ENCODE data around the gene LTV1. TPM values are rescaled to one million over a fixed set of nuclear protein-coding genes. Genes with fewer than 3 reads are reported as not detected.
A peak's percentile ranks its signal among the peaks of the same experiment; 100 is the strongest.

LTV1 gene
- total RNA-seq, 2 donors from 2014 or later = 26.3 to 30.8 TPM

GRCh38 chr6:143884216-143884900 lies 41.2 kb downstream of the LTV1 start:
- H3K27me3 Mint-ChIP-seq (ENCODE audit: insufficient read depth) = no peaks in the 10 kb centered on the region
- H3K4me3 ChIP-seq (ENCODE audit: low read length) = no peak overlapping the region
- no peaks in the 10 kb centered on the region for H3K27me3 ChIP-seq (ENCODE audit: control insufficient read depth, insufficient read depth, low read length, poor library complexity, severe bottlenecking)
- no peaks in the 10 kb centered on the region for H3K4me1 ChIP-seq (ENCODE audit: control insufficient read depth, insufficient read depth, low read length)
- H3K4me3 Mint-ChIP-seq = no peak overlapping the region
- H3K9ac ChIP-seq (ENCODE audit: extremely low read depth, low read length, poor library complexity, severe bottlenecking) = no peak overlapping the region
- no peak for DNase-seq
- H3K27ac ChIP-seq (ENCODE audit: low read depth, low read length) = no peak overlapping the region
- no peaks in the 10 kb centered on the region for H3K9me3 ChIP-seq (ENCODE audit: control insufficient read depth, low read length)
- H3K4me1 Mint-ChIP-seq = peaks cover 6% of the 10 kb centered on the region
- no peak overlapping the region for H3K27ac Mint-ChIP-seq
- WGBS, 2 experiments (ENCODE audit: insufficient coverage in 1 of 2, insufficient read length in 1 of 2) = 89 to 91% methylated on average over 5 to 7 of the region's 7 CpGs
- H3K9me3 Mint-ChIP-seq = peaks cover under 1% of the 10 kb centered on the region
- H3K36me3 ChIP-seq (ENCODE audit: control insufficient read depth, insufficient read depth, low read length) = no peaks in the 10 kb centered on the region
- TF ChIP-seq, protein P1, sequence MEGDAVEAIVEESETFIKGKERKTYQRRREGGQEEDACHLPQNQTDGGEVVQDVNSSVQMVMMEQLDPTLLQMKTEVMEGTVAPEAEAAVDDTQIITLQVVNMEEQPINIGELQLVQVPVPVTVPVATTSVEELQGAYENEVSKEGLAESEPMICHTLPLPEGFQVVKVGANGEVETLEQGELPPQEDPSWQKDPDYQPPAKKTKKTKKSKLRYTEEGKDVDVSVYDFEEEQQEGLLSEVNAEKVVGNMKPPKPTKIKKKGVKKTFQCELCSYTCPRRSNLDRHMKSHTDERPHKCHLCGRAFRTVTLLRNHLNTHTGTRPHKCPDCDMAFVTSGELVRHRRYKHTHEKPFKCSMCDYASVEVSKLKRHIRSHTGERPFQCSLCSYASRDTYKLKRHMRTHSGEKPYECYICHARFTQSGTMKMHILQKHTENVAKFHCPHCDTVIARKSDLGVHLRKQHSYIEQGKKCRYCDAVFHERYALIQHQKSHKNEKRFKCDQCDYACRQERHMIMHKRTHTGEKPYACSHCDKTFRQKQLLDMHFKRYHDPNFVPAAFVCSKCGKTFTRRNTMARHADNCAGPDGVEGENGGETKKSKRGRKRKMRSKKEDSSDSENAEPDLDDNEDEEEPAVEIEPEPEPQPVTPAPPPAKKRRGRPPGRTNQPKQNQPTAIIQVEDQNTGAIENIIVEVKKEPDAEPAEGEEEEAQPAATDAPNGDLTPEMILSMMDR (conservative IDR thresholded peaks at IDR 0.05) = no peak
- H3K36me3 Mint-ChIP-seq (ENCODE audit: low read depth) = no peaks in the 10 kb centered on the region

- no peaks in the 10 kb centered on the region for H3K36me3 ChIP-seq (ENCODE audit: control insufficient read depth, insufficient read depth, low read length)
- H3K27me3 Mint-ChIP-seq (ENCODE audit: insufficient read depth) = no peaks in the 10 kb centered on the region
- H3K27ac Mint-ChIP-seq = no peak overlapping the region
- H3K4me3 Mint-ChIP-seq = no peak overlapping the region
- WGBS, 2 experiments (ENCODE audit: insufficient coverage in 1 of 2, insufficient read length in 1 of 2) = 88% methylated on average over 1 of the region's 1 CpG; no CpG with 5 or more reads in 1 of the 2 experiments
- peaks cover 6% of the 10 kb centered on the region for H3K4me1 Mint-ChIP-seq
- H3K9me3 ChIP-seq (ENCODE audit: control insufficient read depth, low read length) = no peaks in the 10 kb centered on the region
- H3K4me3 ChIP-seq (ENCODE audit: low read length) = no peak overlapping the region
- H3K27me3 ChIP-seq (ENCODE audit: control insufficient read depth, insufficient read depth, low read length, poor library complexity, severe bottlenecking) = no peaks in the 10 kb centered on the region
- TF ChIP-seq, protein P1 (conservative IDR thresholded peaks at IDR 0.05) = no peak
- H3K27ac ChIP-seq (ENCODE audit: low read depth, low read length) = no peak overlapping the region
- no peaks in the 10 kb centered on the region for H3K9me3 Mint-ChIP-seq
- H3K9ac ChIP-seq (ENCODE audit: extremely low read depth, low read length, poor library complexity, severe bottlenecking) = no peak overlapping the region
- H3K4me1 ChIP-seq (ENCODE audit: control insufficient read depth, insufficient read depth, low read length) = no peaks in the 10 kb centered on the region
- peak; percentile 53 for DNase-seq
- no peaks in the 10 kb centered on the region for H3K36me3 Mint-ChIP-seq (ENCODE audit: low read depth)
Observed at GRCh38 chr6:143885116-143885515, 42.0 kb downstream of the LTV1 start.

GRCh38 chr6:143894655-143895054 lies 51.5 kb downstream of the LTV1 start:
- TF ChIP-seq, protein P1 (conservative IDR thresholded peaks at IDR 0.05) = no peak

More at GRCh38 chr6:143894655-143895054, 51.5 kb downstream of the LTV1 start:
- WGBS, 2 experiments (ENCODE audit: insufficient coverage in 1 of 2, insufficient read length in 1 of 2) = 100% methylated on average over 1 of the region's 1 CpG; no CpG with 5 or more reads in 1 of the 2 experiments
- H3K9ac ChIP-seq (ENCODE audit: extremely low read depth, low read length, poor library complexity, severe bottlenecking) = no peak overlapping the region
- H3K36me3 ChIP-seq (ENCODE audit: control insufficient read depth, insufficient read depth, low read length) = no peaks in the 10 kb centered on the region
- H3K27me3 ChIP-seq (ENCODE audit: control insufficient read depth, insufficient read depth, low read length, poor library complexity, severe bottlenecking) = no peaks in the 10 kb centered on the region
- no peak overlapping the region for H3K4me3 ChIP-seq (ENCODE audit: low read length)
- no peak overlapping the region for H3K27ac ChIP-seq (ENCODE audit: low read depth, low read length)
- no peaks in the 10 kb centered on the region for H3K9me3 ChIP-seq (ENCODE audit: control insufficient read depth, low read length)
- Mint-ChIP-seq H3K4me1 (no peaks in the 10 kb centered on the region), H3K9me3 (no peaks in the 10 kb centered on the region), H3K27me3 (ENCODE audit: insufficient read depth) (no peaks in the 10 kb centered on the region), H3K27ac (no peak overlapping the region), H3K36me3 (ENCODE audit: low read depth) (no peaks in the 10 kb centered on the region), H3K4me3 (no peak overlapping the region)
- no peak for DNase-seq
- no peaks in the 10 kb centered on the region for H3K4me1 ChIP-seq (ENCODE audit: control insufficient read depth, insufficient read depth, low read length)
